Endodermal cell (in vitro differentiated cells): ENCODE results near the gene RASA2. TPM values are rescaled to one million over a fixed set of nuclear protein-coding genes. Genes with fewer than 3 reads are reported as not detected.
"Not testable (repeated sequence)": the region's sequence is repeated elsewhere in the genome, so short reads cannot be mapped to it uniquely, and the experiment has no call there.

Experiments
- DNase-seq: peaks from one replicate; pipeline ENCODE4 v3.0.0-alpha.2; 2017
- H3K27ac ChIP-seq: 2 replicates; pipeline ENCODE4 v1.5.1; 2013; ENCODE audit warnings: mild to moderate bottlenecking, low read depth, low read length, moderate library complexity
- H3K27me3 ChIP-seq: 2 replicates; pipeline ENCODE4 v1.6.1; 2013; ENCODE audit warnings: mild to moderate bottlenecking, low read length, moderate library complexity; ENCODE audit not compliant: insufficient read depth, control insufficient read depth, poor library complexity, severe bottlenecking
- H3K36me3 ChIP-seq: 2 replicates; pipeline ENCODE4 v1.7.0; 2013; ENCODE audit warnings: mild to moderate bottlenecking, low read length, moderate library complexity; ENCODE audit not compliant: control insufficient read depth, insufficient read depth
- H3K4me1 ChIP-seq: one replicate; pipeline ENCODE4 v1.7.0; 2013; ENCODE audit warnings: low read length; ENCODE audit not compliant: control insufficient read depth, insufficient read depth
- H3K4me3 ChIP-seq: 2 replicates; pipeline ENCODE4 v1.5.1; 2013; ENCODE audit warnings: mild to moderate bottlenecking, low read length, moderate library complexity
- H3K9ac ChIP-seq: 2 replicates; pipeline ENCODE4 v1.6.1; 2013; ENCODE audit warnings: mild to moderate bottlenecking, low read length, moderate library complexity; ENCODE audit not compliant: poor library complexity, severe bottlenecking; ENCODE audit errors: extremely low read depth
- H3K9me3 ChIP-seq: 2 replicates; pipeline ENCODE4 v1.6.1; 2013; ENCODE audit warnings: mild to moderate bottlenecking, low read length, moderate library complexity; ENCODE audit not compliant: control insufficient read depth
- H3K27ac Mint-ChIP-seq: 2 replicates; pipeline ENCODE4 v1.8.0; 2020; ENCODE audit warnings: mixed read lengths
- H3K27me3 Mint-ChIP-seq: 2 replicates; pipeline ENCODE4 v1.8.0; 2021; ENCODE audit warnings: mild to moderate bottlenecking, mixed read lengths; ENCODE audit not compliant: insufficient read depth
- H3K36me3 Mint-ChIP-seq: 2 replicates; pipeline ENCODE4 v1.8.0; 2020; ENCODE audit warnings: low read depth, mixed read lengths
- H3K4me1 Mint-ChIP-seq: 2 replicates; pipeline ENCODE4 v1.8.0; 2020; ENCODE audit warnings: mixed read lengths
- H3K4me3 Mint-ChIP-seq: 2 replicates; pipeline ENCODE4 v1.8.0; 2020; ENCODE audit warnings: mild to moderate bottlenecking, moderate library complexity, mixed read lengths
- H3K9me3 Mint-ChIP-seq: 2 replicates; pipeline ENCODE4 v1.8.0; 2020; ENCODE audit warnings: mild to moderate bottlenecking, mixed read lengths
- WGBS, 2 experiments: methylation state at CpG; one replicate each; pipeline versions ENCODE4 v1.1.5 to v1.1.7; 2013; ENCODE audit warnings: missing lambda C conversion rate in 2 of 2, mixed read lengths in 1 of 2; ENCODE audit not compliant: insufficient coverage in 1 of 2, insufficient read length in 1 of 2; 5-methylcytosine and 5-hydroxymethylcytosine counted together
- total RNA-seq, 2 donors: library from RNA; stranded (reverse); fragmentation: NEBNext Ultra II Directional in 1 of 2; extraction: Animal tissue kit (Norgen Biotek cat#: 25700) in 1 of 2; gene quantifications; 2 replicates in 1 of 2; 3 replicates in 1 of 2; pipeline ENCODE4 v1.2.1, GENCODE V29; 2021
- TF ChIP-seq, protein P1 (sequence below): fragments of 200-600 bp; sonication (generic); conservative IDR thresholded peaks from 2 replicates; pipeline ENCODE4 v1.5.0; 2021; ENCODE audit warnings: antibody characterized with exemption, mild to moderate bottlenecking

RASA2 gene
- total RNA-seq, 2 donors from 2014 or later = 20.5 to 25.0 TPM

DNA sequence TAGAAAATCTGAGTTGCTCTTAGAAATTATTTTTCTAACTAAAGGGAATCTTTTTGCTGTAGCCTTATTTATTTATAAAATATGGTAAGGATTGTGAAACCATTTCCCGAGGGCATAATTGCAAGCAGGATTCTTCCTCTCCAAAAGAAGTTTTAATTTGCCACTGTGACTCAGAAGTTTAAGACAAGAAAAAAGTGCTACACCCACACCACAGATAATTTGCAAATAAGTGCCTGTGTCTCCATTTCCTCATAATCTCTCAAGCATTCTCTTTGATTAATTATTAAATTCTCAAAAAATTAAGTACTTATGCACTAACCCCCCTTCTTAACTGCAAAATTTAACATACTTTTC, 43.6 kb downstream of the RASA2 start:
- Mint-ChIP-seq H3K4me3 (no peak overlapping the region), H3K27ac (no peak overlapping the region), H3K9me3 (peaks cover 3% of the 10 kb centered on the region), H3K4me1 (no peaks in the 10 kb centered on the region), H3K36me3 (peaks cover 16% of the 10 kb centered on the region), H3K27me3 (no peaks in the 10 kb centered on the region)
- no peak overlapping the region for H3K27ac ChIP-seq
- TF ChIP-seq, protein P1, sequence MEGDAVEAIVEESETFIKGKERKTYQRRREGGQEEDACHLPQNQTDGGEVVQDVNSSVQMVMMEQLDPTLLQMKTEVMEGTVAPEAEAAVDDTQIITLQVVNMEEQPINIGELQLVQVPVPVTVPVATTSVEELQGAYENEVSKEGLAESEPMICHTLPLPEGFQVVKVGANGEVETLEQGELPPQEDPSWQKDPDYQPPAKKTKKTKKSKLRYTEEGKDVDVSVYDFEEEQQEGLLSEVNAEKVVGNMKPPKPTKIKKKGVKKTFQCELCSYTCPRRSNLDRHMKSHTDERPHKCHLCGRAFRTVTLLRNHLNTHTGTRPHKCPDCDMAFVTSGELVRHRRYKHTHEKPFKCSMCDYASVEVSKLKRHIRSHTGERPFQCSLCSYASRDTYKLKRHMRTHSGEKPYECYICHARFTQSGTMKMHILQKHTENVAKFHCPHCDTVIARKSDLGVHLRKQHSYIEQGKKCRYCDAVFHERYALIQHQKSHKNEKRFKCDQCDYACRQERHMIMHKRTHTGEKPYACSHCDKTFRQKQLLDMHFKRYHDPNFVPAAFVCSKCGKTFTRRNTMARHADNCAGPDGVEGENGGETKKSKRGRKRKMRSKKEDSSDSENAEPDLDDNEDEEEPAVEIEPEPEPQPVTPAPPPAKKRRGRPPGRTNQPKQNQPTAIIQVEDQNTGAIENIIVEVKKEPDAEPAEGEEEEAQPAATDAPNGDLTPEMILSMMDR = no peak
- H3K9me3 ChIP-seq = peaks cover 8% of the 10 kb centered on the region
- H3K9ac ChIP-seq = no peak overlapping the region
- H3K4me3 ChIP-seq = no peak overlapping the region
- H3K27me3 ChIP-seq = no peaks in the 10 kb centered on the region
- no peaks in the 10 kb centered on the region for H3K4me1 ChIP-seq
- H3K36me3 ChIP-seq = peaks cover 34% of the 10 kb centered on the region
- no peak for DNase-seq
- 82% methylated on average over 1 of the region's 1 CpG; no CpG with 5 or more reads in 1 of the 2 experiments for WGBS, 2 experiments

DNA sequence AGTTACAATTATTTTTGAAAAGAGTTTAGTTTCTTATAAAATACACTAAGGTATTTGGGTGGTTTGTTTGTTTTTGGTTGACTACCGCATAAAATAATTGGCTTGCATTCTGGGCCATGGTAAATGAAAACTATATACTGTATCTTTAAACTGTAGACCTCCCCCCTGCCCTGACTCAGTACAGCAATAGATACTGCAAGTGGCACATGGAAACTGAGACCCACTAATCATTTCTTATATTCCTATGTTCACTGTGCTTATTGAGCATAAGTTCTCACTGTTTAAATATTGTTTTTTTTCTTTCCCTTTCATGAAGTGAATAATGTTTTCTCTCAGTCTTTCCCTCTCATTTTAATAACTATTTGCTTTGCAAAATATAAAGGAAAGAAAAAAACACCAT, 45.8 kb downstream of the RASA2 start:
- H3K36me3 Mint-ChIP-seq = peaks cover 31% of the 10 kb centered on the region
- H3K4me1 ChIP-seq = no peaks in the 10 kb centered on the region
- WGBS, 2 experiments = 91% methylated on average over 1 of the region's 1 CpG; no CpG with 5 or more reads in 1 of the 2 experiments
- no peak overlapping the region for H3K27ac Mint-ChIP-seq
- no peak overlapping the region for H3K4me3 ChIP-seq
- H3K27me3 Mint-ChIP-seq = no peaks in the 10 kb centered on the region
- H3K9me3 ChIP-seq = peaks cover 18% of the 10 kb centered on the region
- peaks cover 12% of the 10 kb centered on the region for H3K9me3 Mint-ChIP-seq
- no peak for DNase-seq
- H3K4me3 Mint-ChIP-seq = no peak overlapping the region
- H3K9ac ChIP-seq = no peak overlapping the region
- no peak overlapping the region for H3K27ac ChIP-seq
- no peaks in the 10 kb centered on the region for H3K27me3 ChIP-seq
- no peaks in the 10 kb centered on the region for H3K4me1 Mint-ChIP-seq
- TF ChIP-seq, protein P1 = no peak
- peaks cover 43% of the 10 kb centered on the region for H3K36me3 ChIP-seq

DNA sequence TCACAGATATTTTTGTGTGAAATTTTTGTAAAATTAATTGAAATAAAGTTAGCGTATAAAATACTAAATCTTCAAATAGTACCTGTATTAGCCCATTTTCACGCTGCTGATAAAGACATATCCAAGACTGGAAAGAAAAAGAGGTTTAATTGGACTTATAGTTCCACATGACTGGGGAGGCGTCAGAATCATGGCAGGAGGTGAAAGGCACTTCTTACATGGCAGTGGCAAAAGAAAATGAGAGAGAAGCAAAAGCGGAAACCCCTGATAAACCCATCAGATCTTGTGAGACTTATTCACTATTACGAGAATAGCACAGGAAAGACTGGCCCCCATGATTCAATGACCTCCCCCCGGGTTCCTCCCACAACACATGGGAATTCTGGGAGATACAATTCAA, 49.2 kb downstream of the RASA2 start:
- H3K4me1 ChIP-seq, H3K27ac Mint-ChIP-seq, H3K27ac ChIP-seq, H3K4me1 Mint-ChIP-seq, H3K9ac ChIP-seq, DNase-seq, H3K4me3 Mint-ChIP-seq, H3K27me3 ChIP-seq, H3K27me3 Mint-ChIP-seq, H3K4me3 ChIP-seq: not testable (repeated sequence)
- Histone ChIP-seq H3K9me3 (peaks cover 18% of the 10 kb centered on the region), H3K36me3 (peaks cover 37% of the 10 kb centered on the region)
- peaks cover 12% of the 10 kb centered on the region for H3K9me3 Mint-ChIP-seq
- WGBS, 2 experiments = 96 to 97% methylated on average over 4 to 5 of the region's 6 CpGs
- H3K36me3 Mint-ChIP-seq = peaks cover 31% of the 10 kb centered on the region

DNA sequence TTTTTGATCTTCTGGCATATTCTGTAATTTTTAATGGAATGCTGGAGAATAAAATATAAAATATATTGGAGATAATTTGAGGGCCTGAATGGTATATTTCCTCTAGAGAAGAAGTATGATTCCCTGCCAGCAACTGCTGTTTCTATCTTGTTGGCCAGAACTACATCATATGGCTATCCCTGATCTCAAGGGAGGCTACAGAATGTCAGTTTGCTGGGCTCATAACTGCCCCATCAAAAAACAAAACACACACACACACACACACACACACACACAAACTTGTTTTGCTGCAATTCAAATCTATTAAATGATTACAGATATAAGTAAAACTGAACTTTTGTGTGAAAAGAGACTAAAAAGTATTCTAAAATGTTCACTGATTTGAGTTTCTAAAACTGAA, 51.0 kb downstream of the RASA2 start:
- H3K27ac ChIP-seq = no peak overlapping the region
- peaks cover 27% of the 10 kb centered on the region for H3K9me3 ChIP-seq
- H3K27ac Mint-ChIP-seq = no peak overlapping the region
- TF ChIP-seq, protein P1 = no peak
- no peak overlapping the region for H3K4me3 Mint-ChIP-seq
- H3K9ac ChIP-seq = no peak overlapping the region
- H3K9me3 Mint-ChIP-seq = peaks cover 12% of the 10 kb centered on the region
- DNase-seq = no peak
- H3K4me3 ChIP-seq = no peak overlapping the region
- no peaks in the 10 kb centered on the region for H3K4me1 Mint-ChIP-seq
- H3K36me3 Mint-ChIP-seq = peaks cover 41% of the 10 kb centered on the region
- peaks cover 40% of the 10 kb centered on the region for H3K36me3 ChIP-seq
- no peaks in the 10 kb centered on the region for H3K27me3 ChIP-seq
- no peaks in the 10 kb centered on the region for H3K27me3 Mint-ChIP-seq
- H3K4me1 ChIP-seq = no peaks in the 10 kb centered on the region
